ENCODE results near the gene NOTUM. TPM values are rescaled to one million over a fixed set of nuclear protein-coding genes. Genes with fewer than 3 reads are reported as not detected.
A peak's percentile ranks its signal among the peaks of the same experiment; 100 is the strongest.

Gene NOTUM
- total RNA-seq, 1 donor from 2014 or later, result not detected

DNA sequence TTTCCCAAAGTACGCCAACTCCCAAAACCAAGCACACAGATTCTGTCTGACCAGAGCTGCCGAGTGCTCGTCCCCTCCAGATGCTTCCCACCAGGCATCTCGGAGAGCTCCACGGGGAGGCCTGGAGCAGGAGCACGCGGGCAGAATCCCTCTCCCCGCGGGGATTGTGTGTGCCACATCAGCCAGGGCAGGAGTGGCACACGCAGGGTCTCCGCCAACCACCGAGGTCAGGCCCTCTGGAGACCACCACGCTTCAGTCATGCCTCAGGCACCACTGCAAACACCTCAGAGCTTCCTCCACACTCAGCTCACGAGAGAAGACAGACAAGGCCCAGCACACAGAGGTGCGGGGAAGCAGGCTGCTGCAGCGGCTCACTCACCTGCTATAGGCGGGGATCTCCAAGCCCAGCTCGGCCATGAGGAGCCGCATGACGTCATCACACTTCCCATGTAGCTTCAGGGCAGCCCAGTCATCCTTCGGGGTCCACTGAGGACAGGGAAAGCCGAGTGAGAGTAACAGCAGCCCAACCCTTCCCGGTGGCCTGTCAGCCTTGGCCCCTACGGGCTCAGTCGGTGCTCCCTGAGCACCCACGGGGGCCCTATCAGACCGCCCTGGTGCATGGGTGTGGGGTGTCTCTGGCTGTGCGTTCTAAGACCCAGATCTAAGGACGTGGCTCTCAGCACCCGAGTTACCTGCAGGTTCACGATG is 47.4 kb downstream of the NOTUM start:
- Histone ChIP-seq H3K4me1 (peaks cover 44% of the 10 kb centered on the region), H3K4me3 (no peak overlapping the region), H3K9me3 (no peaks in the 10 kb centered on the region), H3K27me3 (no peaks in the 10 kb centered on the region), H3K36me3 (peaks cover 0 to 31% of the 10 kb centered on the region in 2 donors), H3K27ac (no peak overlapping the region)
- TF ChIP-seq POLR2A (IDR thresholded peaks at IDR 0.05) (no peak), POLR2AphosphoS5 (IDR thresholded peaks at IDR 0.05; ENCODE audit: insufficient read depth in 1 of 2, low read depth in 1 of 2) (no peak)
- TF ChIP-seq, protein P1, sequence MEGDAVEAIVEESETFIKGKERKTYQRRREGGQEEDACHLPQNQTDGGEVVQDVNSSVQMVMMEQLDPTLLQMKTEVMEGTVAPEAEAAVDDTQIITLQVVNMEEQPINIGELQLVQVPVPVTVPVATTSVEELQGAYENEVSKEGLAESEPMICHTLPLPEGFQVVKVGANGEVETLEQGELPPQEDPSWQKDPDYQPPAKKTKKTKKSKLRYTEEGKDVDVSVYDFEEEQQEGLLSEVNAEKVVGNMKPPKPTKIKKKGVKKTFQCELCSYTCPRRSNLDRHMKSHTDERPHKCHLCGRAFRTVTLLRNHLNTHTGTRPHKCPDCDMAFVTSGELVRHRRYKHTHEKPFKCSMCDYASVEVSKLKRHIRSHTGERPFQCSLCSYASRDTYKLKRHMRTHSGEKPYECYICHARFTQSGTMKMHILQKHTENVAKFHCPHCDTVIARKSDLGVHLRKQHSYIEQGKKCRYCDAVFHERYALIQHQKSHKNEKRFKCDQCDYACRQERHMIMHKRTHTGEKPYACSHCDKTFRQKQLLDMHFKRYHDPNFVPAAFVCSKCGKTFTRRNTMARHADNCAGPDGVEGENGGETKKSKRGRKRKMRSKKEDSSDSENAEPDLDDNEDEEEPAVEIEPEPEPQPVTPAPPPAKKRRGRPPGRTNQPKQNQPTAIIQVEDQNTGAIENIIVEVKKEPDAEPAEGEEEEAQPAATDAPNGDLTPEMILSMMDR (IDR thresholded peaks at IDR 0.05), result no peak
- intact Hi-C loops (cut with DNase I), result no loop called here
- DNase-seq (ENCODE audit: extremely low spot score in 2 of 2), result no peak

DNA sequence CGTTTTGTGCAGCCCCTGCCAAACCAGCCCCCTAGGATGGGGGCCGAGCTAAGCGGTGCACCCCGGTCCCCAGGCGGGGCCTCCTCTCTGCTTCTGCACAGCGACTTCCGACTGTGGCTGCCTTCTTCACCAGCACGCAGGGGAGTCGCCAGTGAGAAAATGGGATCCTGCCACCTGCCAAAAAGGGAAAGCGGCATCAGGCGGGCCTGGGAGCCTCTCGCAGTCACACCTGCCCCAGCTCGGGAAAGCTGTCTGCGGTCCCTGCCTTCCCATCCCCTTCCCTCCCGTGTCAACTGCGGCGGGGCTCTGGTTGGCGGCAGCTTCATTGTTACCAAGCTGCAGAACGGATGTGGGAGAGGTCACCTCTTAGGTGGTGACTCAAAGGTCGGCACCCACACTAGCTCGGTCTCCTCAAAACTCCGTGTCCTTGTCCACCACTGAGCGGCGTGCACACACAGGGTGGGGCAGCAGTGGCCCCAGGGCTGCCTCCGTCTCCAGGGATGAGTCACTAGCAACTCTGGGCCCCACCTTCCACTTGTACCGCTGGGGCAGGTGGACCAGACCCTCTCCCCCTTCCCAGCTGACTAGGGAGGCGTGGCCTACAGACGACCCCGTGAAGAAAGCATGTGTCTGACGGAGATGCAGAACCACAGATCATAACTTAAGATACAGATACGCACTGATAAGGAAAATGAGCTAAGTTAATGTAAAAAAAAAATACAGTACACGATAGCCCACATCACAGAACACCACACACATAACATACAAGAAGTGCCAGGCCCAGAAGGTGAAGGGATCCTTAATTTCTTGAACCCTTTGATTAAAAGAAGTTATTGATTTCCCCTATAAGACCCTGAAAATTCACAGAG is 48.3 kb downstream of the NOTUM start:
- no peak for DNase-seq (ENCODE audit: extremely low spot score in 2 of 2)
- H3K27me3 ChIP-seq, result no peaks in the 10 kb centered on the region
- H3K27ac ChIP-seq, result no peak overlapping the region
- no peak overlapping the region for H3K4me3 ChIP-seq
- H3K4me1 ChIP-seq, result peaks cover 40% of the 10 kb centered on the region
- peaks cover 0 to 31% of the 10 kb centered on the region in 2 donors for H3K36me3 ChIP-seq
- intact Hi-C loops (cut with DNase I), result no loop called here
- H3K9me3 ChIP-seq, result no peaks in the 10 kb centered on the region
- TF ChIP-seq, protein P1 (IDR thresholded peaks at IDR 0.05), result no peak
- TF ChIP-seq POLR2AphosphoS5 (IDR thresholded peaks at IDR 0.05; ENCODE audit: insufficient read depth in 1 of 2, low read depth in 1 of 2) (no peak), POLR2A (IDR thresholded peaks at IDR 0.05) (no peak)

DNA sequence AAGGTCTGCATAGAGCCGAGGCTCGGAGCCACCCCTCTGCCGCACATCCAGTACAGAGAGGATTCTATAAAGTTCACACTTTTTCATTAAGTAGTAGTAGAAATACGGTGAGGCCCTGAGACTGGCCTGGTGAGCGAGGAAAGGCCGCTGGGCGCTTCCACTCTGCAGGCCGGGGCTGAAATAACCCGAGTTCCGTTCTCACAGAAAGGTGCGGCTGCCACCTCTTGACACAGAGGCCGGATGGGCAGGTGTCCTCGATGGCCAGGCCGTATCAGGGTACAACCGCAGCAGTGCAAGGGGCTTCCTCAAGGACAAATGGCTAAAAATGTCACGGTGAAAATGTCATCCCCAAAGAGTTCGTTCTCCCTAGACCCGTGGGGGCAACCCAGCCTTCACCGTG is 49.0 kb downstream of the NOTUM start:
- Histone ChIP-seq H3K4me1 (peaks cover 33% of the 10 kb centered on the region), H3K27me3 (no peaks in the 10 kb centered on the region), H3K27ac (peak overlapping the region; percentile 57), H3K4me3 (peak overlapping the region in 1 of 2 donors; percentile 11), H3K36me3 (peaks cover 0 to 38% of the 10 kb centered on the region in 2 donors), H3K9me3 (no peaks in the 10 kb centered on the region)
- intact Hi-C loops (cut with DNase I), result no loop called here
- TF ChIP-seq, protein P1 (IDR thresholded peaks at IDR 0.05), result no peak
- TF ChIP-seq POLR2AphosphoS5 (IDR thresholded peaks at IDR 0.05; ENCODE audit: insufficient read depth in 1 of 2, low read depth in 1 of 2) (no peak), POLR2A (IDR thresholded peaks at IDR 0.05) (no peak)
- DNase-seq (ENCODE audit: extremely low spot score in 2 of 2), result no peak

DNA sequence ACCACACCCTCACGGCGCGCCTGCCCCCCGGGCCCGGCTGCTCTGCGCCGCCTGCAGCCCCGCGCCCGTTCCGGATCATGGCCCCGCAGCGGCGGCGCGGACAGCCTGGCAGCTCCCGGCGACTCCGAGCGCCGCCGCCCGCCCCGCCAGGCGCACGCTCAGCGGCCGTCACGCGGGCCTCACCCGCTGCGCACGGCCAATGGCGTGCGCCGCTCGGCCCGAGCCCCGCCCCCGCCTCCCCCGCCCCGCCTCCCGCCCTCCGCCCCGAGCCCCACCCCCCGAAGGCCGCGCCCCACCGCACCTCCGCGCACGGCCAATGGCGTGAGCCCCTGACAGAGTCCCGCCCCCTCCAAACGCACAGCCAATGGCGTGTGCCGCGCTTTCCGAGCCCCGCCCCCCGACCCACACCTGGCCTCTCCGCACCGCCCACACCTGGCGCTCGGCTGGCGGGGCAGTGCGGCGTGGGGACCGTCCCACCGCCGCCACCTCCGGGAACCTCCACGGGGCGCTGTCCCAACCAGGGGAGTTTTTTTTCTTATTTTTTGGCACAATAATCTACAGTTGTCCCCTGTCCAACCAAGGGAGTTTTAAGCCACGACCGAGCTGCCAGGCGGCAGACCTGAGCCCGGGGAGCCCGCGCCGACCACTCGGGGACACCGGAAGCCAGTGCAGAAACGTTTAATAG is 49.6 kb downstream of the NOTUM start, which contains the start of gene PCYT2:
Gene PCYT2 (minus strand): TSS at position 123 of the 685 bp plus-strand sequence. CDS start 44 bp downstream, at position 79.
- intact Hi-C loops (cut with DNase I), result no loop called here
- peak within 1 kb of the TSS; percentile 57 for H3K27ac ChIP-seq
- TF ChIP-seq POLR2A (IDR thresholded peaks at IDR 0.05), result no peak
- peak in 1 of 2 donors; percentile 36 for TF ChIP-seq POLR2AphosphoS5 (IDR thresholded peaks at IDR 0.05; ENCODE audit: insufficient read depth in 1 of 2, low read depth in 1 of 2)
- TF ChIP-seq, protein P1 (IDR thresholded peaks at IDR 0.05), result no peak
- peaks cover 0 to 38% of the 10 kb centered on the region in 2 donors for H3K36me3 ChIP-seq
- no peaks in the 10 kb centered on the region for H3K9me3 ChIP-seq
- DNase-seq (ENCODE audit: extremely low spot score in 2 of 2), result no peak
- H3K4me1 ChIP-seq, result peaks cover 29% of the 10 kb centered on the region
- H3K27me3 ChIP-seq, result no peaks in the 10 kb centered on the region
- peak within 1 kb of the TSS; percentile 75 to 90 for H3K4me3 ChIP-seq
